GM21528 (cell line): Measurements from ENCODE around the gene CMTM3.
"Not testable (repeated sequence)": the region's sequence is repeated elsewhere in the genome, so short reads cannot be mapped to it uniquely, and the experiment has no call there.

ENCODE experiments used
- ATAC-seq: cut with Tn5 transposase; IDR thresholded peaks from one replicate; pipeline ENCODE4 v1.9.1; 2021; ENCODE audit warnings: mild to moderate bottlenecking, moderate library complexity; ENCODE audit not compliant: unreplicated experiment, low FRiP score

CMTM3 gene

GRCh38 chr16:66604376-66605176, at the start of gene CMTM3:
Gene CMTM3 (plus strand): TSS chr16:66604704. CDS start chr16:66604806, 102 bp downstream.
- ATAC-seq: peak; percentile 61

GRCh38 chr16:66560107-66560506, 44.4 kb upstream of the CMTM3 start:
- ATAC-seq: no peak

GRCh38 chr16:66561381-66562080, 43.0 kb upstream of the CMTM3 start:
- ATAC-seq: no peak

- ATAC-seq: no peak
Measured at GRCh38 chr16:66562409-66562808, 42.1 kb upstream of the CMTM3 start.

GRCh38 chr16:66562986-66563385, 41.5 kb upstream of the CMTM3 start:
- no peak for ATAC-seq

GRCh38 chr16:66563574-66564334, 40.8 kb upstream of the CMTM3 start:
- ATAC-seq: no peak

GRCh38 chr16:66566051-66566901, 38.2 kb upstream of the CMTM3 start, which contains the start of gene CMTM1:
Gene CMTM1 (plus strand): TSS chr16:66566439. CDS start chr16:66566514, 75 bp downstream.
- no peak for ATAC-seq

GRCh38 chr16:66567270-66567669, 37.2 kb upstream of the CMTM3 start:
- ATAC-seq: not testable (repeated sequence)

- ATAC-seq: no peak
Measured at GRCh38 chr16:66568355-66568754, 36.1 kb upstream of the CMTM3 start.

GRCh38 chr16:66569131-66569530, 35.4 kb upstream of the CMTM3 start:
- ATAC-seq: no peak

- ATAC-seq: no peak
Measured at GRCh38 chr16:66569827-66570405, 34.6 kb upstream of the CMTM3 start.

GRCh38 chr16:66572356-66572755, 32.1 kb upstream of the CMTM3 start:
- ATAC-seq: no peak

- ATAC-seq: no peak
Measured at GRCh38 chr16:66574081-66574480, 30.4 kb upstream of the CMTM3 start.

GRCh38 chr16:66574531-66574930, 30.0 kb upstream of the CMTM3 start:
- no peak for ATAC-seq

- ATAC-seq: no peak
Measured at GRCh38 chr16:66575060-66575459, 29.4 kb upstream of the CMTM3 start.

GRCh38 chr16:66576296-66576695, 28.2 kb upstream of the CMTM3 start:
- ATAC-seq: no peak

- no peak for ATAC-seq
Measured at GRCh38 chr16:66578651-66579531, 25.6 kb upstream of the CMTM3 start, which contains the start of gene CMTM2. Gene CMTM2 (plus strand): TSS chr16:66579463. CDS start chr16:66579608, 145 bp downstream.

GRCh38 chr16:66580605-66581209, 23.8 kb upstream of the CMTM3 start:
- ATAC-seq: no peak
